Astrocyte (in vitro differentiated cells and primary cell): Measurements from ENCODE around the gene KIR3DL1.

ENCODE experiments used
- CTCF ChIP-seq: IDR thresholded peaks from 2 replicates; pipeline ENCODE4 v1.5.1; 2011; ENCODE audit warnings: low read depth, mild to moderate bottlenecking, inconsistent platforms, low read length, moderate library complexity; ENCODE audit not compliant: insufficient read depth
- EZH2 ChIP-seq: IDR thresholded peaks from 2 replicates; pipeline ENCODE4 v1.6.1; 2012; ENCODE audit warnings: mild to moderate bottlenecking, low read length, inconsistent platforms; ENCODE audit not compliant: insufficient read depth

GRCh38 chr19:54804571-54804970, 11.7 kb upstream of the KIR3DL1 start:
- no peak for TF ChIP-seq CTCF
- no peak for TF ChIP-seq EZH2
